Esophagus (tissue), 2 donors: Measurements from ENCODE around the gene AP5M1. TPM values are rescaled to one million over a fixed set of nuclear protein-coding genes. Genes with fewer than 3 reads are reported as not detected.

Experiments used
- H3K27ac ChIP-seq, 2 donors: one replicate each; pipeline ENCODE4 v1.5.1; 2013; ENCODE audit warnings: low read depth in 2 of 2, mild to moderate bottlenecking in 2 of 2, inconsistent platforms in 1 of 2, low read length in 1 of 2, moderate library complexity in 1 of 2
- H3K27me3 ChIP-seq, 2 donors: one replicate each; pipeline ENCODE4 v1.6.1; 2013; ENCODE audit warnings: low read length in 2 of 2, control low read depth in 1 of 2, mild to moderate bottlenecking in 1 of 2; ENCODE audit not compliant: insufficient read depth in 2 of 2, control insufficient read depth in 1 of 2
- H3K36me3 ChIP-seq, 2 donors: one replicate each; pipeline ENCODE4 v1.6.1; 2013; ENCODE audit warnings: low read length in 1 of 2; ENCODE audit not compliant: control insufficient read depth in 2 of 2, insufficient read depth in 2 of 2
- H3K4me1 ChIP-seq, 2 donors: one replicate each; pipeline ENCODE4 v1.6.1; 2013; ENCODE audit warnings: low read length in 1 of 2; ENCODE audit not compliant: control insufficient read depth in 2 of 2, insufficient read depth in 2 of 2
- H3K4me3 ChIP-seq, 2 donors: one replicate each; pipeline ENCODE4 v1.5.1; 2013; ENCODE audit warnings: low read length in 2 of 2, mild to moderate bottlenecking in 2 of 2, low read depth in 1 of 2, moderate library complexity in 1 of 2
- H3K9me3 ChIP-seq, 2 donors: one replicate each; pipeline ENCODE4 v1.6.1; 2013; ENCODE audit warnings: mild to moderate bottlenecking in 2 of 2, low read depth in 1 of 2, low read length in 1 of 2, moderate library complexity in 1 of 2; ENCODE audit not compliant: control insufficient read depth in 2 of 2, insufficient read depth in 1 of 2
- WGBS, 2 donors: extraction: QIAGEN DNeasy Blood & Tissue Kit; methylation state at CpG; one replicate each; pipeline ENCODE4 v1.1.7; 2013; 5-methylcytosine and 5-hydroxymethylcytosine counted together
- polyA plus RNA-seq, 2 donors: library from polyadenylated mRNA; stranded (reverse); fragments of 200-250 nt; gene quantifications; one replicate each; pipeline ENCODE4 v1.2.3, GENCODE V29; 2013
- donor health status: healthy with polysubstance abuse.
- donor health status: Bipolar disorder and iron deficiency.

The AP5M1 gene
- polyA plus RNA-seq, 2 donors: 4.7 to 14.3 TPM

DNA sequence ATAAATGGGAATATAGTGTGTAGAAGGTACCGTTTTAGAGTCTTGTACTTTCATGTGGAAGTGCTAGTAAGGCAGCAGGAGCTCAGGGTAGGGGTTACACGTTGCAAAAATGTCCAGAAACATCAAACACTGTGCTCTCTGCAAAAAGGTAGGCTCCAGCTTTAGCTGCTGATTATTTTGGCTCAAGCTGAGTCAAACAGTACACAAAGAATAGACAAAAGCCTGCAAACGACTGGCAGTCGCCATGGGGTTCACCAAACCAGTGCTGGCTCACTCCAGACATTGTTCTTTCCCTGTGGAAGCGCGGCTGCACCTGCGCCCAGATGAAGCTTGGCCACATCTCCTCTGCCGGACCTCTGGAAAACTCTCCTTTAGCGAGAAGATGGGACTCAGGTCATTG, 76.3 kb downstream of the AP5M1 start:
- Histone ChIP-seq H3K27me3 (no peaks in the 10 kb centered on the region), H3K9me3 (no peaks in the 10 kb centered on the region), H3K4me3 (no peak overlapping the region), H3K4me1 (no peaks in the 10 kb centered on the region), H3K27ac (no peak overlapping the region), H3K36me3 (no peaks in the 10 kb centered on the region)
- 63 to 74% methylated on average over 9 of the region's 9 CpGs for WGBS, 2 donors

DNA sequence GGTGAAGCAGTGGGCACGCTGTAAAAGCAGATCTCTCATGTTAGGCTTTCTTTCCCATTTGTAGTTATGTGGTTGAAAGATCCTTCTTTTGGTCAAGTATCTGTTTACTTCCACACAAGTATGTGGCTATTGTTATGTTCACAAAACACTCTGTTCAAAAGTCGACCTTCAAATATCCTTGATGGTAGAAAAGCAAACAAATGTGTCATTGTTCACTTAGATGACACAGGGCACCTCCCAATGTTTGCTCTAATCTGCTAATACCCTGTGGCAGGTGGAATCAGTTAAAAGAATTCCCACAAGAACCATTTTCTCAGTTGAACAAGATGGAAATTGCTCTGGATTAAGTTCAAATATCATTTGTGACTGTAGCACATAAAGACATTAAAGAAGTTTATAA, 78.0 kb downstream of the AP5M1 start:
- 32 to 34% methylated on average over 2 of the region's 2 CpGs for WGBS, 2 donors
- no peaks in the 10 kb centered on the region for H3K9me3 ChIP-seq
- no peak overlapping the region for H3K4me3 ChIP-seq
- H3K4me1 ChIP-seq: no peaks in the 10 kb centered on the region
- H3K27me3 ChIP-seq: no peaks in the 10 kb centered on the region
- no peaks in the 10 kb centered on the region for H3K36me3 ChIP-seq
- H3K27ac ChIP-seq: no peak overlapping the region

Other genes with a start within 250 kb of the AP5M1 start
- gene EXOC5, start 66 bp upstream of the AP5M1 start, polyA plus RNA-seq: 1 to 10 TPM; 5.9 to 8.9 TPM
- gene NAA30, start 121.6 kb downstream of the AP5M1 start, polyA plus RNA-seq: 1 to 10 TPM; 2.4 to 4.5 TPM
- gene CCDC198, start 224.9 kb downstream of the AP5M1 start, polyA plus RNA-seq: not detected